Thoracic aorta (tissue), 2 donors: ENCODE measurements around the gene GPC3. TPM values are rescaled to one million over a fixed set of nuclear protein-coding genes. Genes with fewer than 3 reads are reported as not detected.

Experiments used
- ATAC-seq: fragments of 150-250 bp; one replicate; pipeline ENCODE4 v1.8.0; 2017; ENCODE audit warnings: low read depth; ENCODE audit not compliant: insufficient number of reproducible peaks, low FRiP score
- DNase-seq: peaks from one replicate; pipeline ENCODE4 v3.0.0-alpha.2; 2020; ENCODE audit warnings: low spot score
- H3K27ac ChIP-seq, 2 donors: fragments of 200-600 bp; sonication (generic); 1 replicate in 1 of 2; 2 replicates in 1 of 2; pipeline ENCODE4 v1.5.1; 2016; ENCODE audit warnings: mild to moderate bottlenecking in 2 of 2, moderate library complexity in 2 of 2
- H3K27me3 ChIP-seq: fragments of 200-600 bp; sonication (generic); replicated peaks from 2 replicates; pipeline ENCODE4 v1.6.0; 2016; ENCODE audit warnings: mild to moderate bottlenecking; ENCODE audit not compliant: insufficient read depth
- H3K36me3 ChIP-seq: fragments of 200-600 bp; sonication (generic); one replicate; pipeline ENCODE4 v1.5.1; 2016
- H3K4me1 ChIP-seq, 2 donors: fragments of 200-600 bp; sonication (generic); 1 replicate in 1 of 2; 2 replicates in 1 of 2; pipeline versions ENCODE4 v1.5.1 to v1.6.0; 2016; ENCODE audit warnings: low read depth in 2 of 2, mild to moderate bottlenecking in 1 of 2; ENCODE audit not compliant: control insufficient read depth in 1 of 2
- H3K4me3 ChIP-seq: fragments of 200-600 bp; sonication (generic); 2 replicates; pipeline ENCODE4 v1.5.1; 2016; ENCODE audit warnings: mild to moderate bottlenecking
- H3K9me3 ChIP-seq: fragments of 200-600 bp; sonication (generic); 2 replicates; pipeline ENCODE4 v1.5.1; 2016
- CTCF ChIP-seq: fragments of 200-600 bp; sonication (generic); IDR thresholded peaks from one replicate; pipeline ENCODE4 v1.5.1; 2019; ENCODE audit warnings: antibody characterized with exemption
- total RNA-seq, 2 donors: library from RNA; depleted of rRNA; stranded (reverse); fragments of >200 nt; gene quantifications; one replicate each; pipeline versions ENCODE4 v1.1.0 to v1.2.3, GENCODE V29; 2016

The GPC3 gene
- total RNA-seq, 2 donors from 2014 or later: 2.6 to 5.6 TPM

GRCh38 chrX:133950214-133950613, 35.2 kb downstream of the GPC3 start:
- no peak for TF ChIP-seq CTCF
- Histone ChIP-seq H3K27ac (no peak overlapping the region), H3K27me3 (no peaks in the 10 kb centered on the region), H3K4me3 (no peak overlapping the region), H3K36me3 (no peaks in the 10 kb centered on the region), H3K9me3 (no peaks in the 10 kb centered on the region), H3K4me1 (no peaks in the 10 kb centered on the region)
- no peak for DNase-seq
- ATAC-seq: no peak

GRCh38 chrX:133948895-133949294, 36.5 kb downstream of the GPC3 start:
- TF ChIP-seq CTCF: no peak
- no peaks in the 10 kb centered on the region for H3K9me3 ChIP-seq
- ATAC-seq (no peak), DNase-seq (no peak)
- no peak overlapping the region for H3K27ac ChIP-seq
- no peaks in the 10 kb centered on the region for H3K36me3 ChIP-seq
- H3K4me3 ChIP-seq: no peak overlapping the region
- no peaks in the 10 kb centered on the region for H3K27me3 ChIP-seq
- no peaks in the 10 kb centered on the region for H3K4me1 ChIP-seq

GRCh38 chrX:133947996-133948395, 37.4 kb downstream of the GPC3 start:
- H3K4me3 ChIP-seq: no peak overlapping the region
- no peak overlapping the region for H3K27ac ChIP-seq
- no peaks in the 10 kb centered on the region for H3K27me3 ChIP-seq
- no peaks in the 10 kb centered on the region for H3K4me1 ChIP-seq
- no peak for ATAC-seq
- no peaks in the 10 kb centered on the region for H3K9me3 ChIP-seq
- no peak for TF ChIP-seq CTCF
- no peak for DNase-seq
- no peaks in the 10 kb centered on the region for H3K36me3 ChIP-seq

- no peak for ATAC-seq
- DNase-seq: no peak
- no peaks in the 10 kb centered on the region for H3K4me1 ChIP-seq
- H3K36me3 ChIP-seq: no peaks in the 10 kb centered on the region
- no peaks in the 10 kb centered on the region for H3K9me3 ChIP-seq
- TF ChIP-seq CTCF: no peak
- H3K4me3 ChIP-seq: no peak overlapping the region
- H3K27ac ChIP-seq: no peak overlapping the region
- H3K27me3 ChIP-seq: no peaks in the 10 kb centered on the region
Measured at GRCh38 chrX:133947022-133947421, 38.4 kb downstream of the GPC3 start.

GRCh38 chrX:133943507-133943906, 41.9 kb downstream of the GPC3 start:
- no peak overlapping the region for H3K27ac ChIP-seq
- DNase-seq (no peak), ATAC-seq (no peak)
- no peak overlapping the region for H3K4me3 ChIP-seq
- TF ChIP-seq CTCF: no peak
- no peaks in the 10 kb centered on the region for H3K36me3 ChIP-seq
- no peaks in the 10 kb centered on the region for H3K4me1 ChIP-seq
- no peaks in the 10 kb centered on the region for H3K9me3 ChIP-seq
- no peaks in the 10 kb centered on the region for H3K27me3 ChIP-seq
